ENCODE results near the gene MRPS22. TPM values are rescaled to one million over a fixed set of nuclear protein-coding genes. Genes with fewer than 3 reads are reported as not detected.
"Not testable (repeated sequence)": the region's sequence is repeated elsewhere in the genome, so short reads cannot be mapped to it uniquely, and the experiment has no call there.

The MRPS22 gene
- total RNA-seq, 2 experiments from 2014 or later = 31.9 to 37.2 TPM

GRCh38 chr3:139355476-139355875 lies 11.7 kb downstream of the MRPS22 start:
- CTCF ChIA-PET = interaction anchor here (2.0 kb wide), 1 partner anchor 11 kb away, joined by 9 read pairs; the partner anchor contains the start of gene MRPS22
- H3K4me3 Mint-ChIP-seq = no peak overlapping the region
- POLR2A ChIA-PET = interaction anchor here (0.8 to 2.5 kb wide), 3 partner anchors 9 to 34 kb away, joined by 3 to 9 read pairs (median 3); partner anchors contain the start of genes COPB2 and MRPS22

GRCh38 chr3:139355891-139356290 lies 12.1 kb downstream of the MRPS22 start:
- Mint-ChIP-seq H3K4me1 (peaks cover 15% of the 10 kb centered on the region), H3K4me3 (no peak overlapping the region), H3K36me3 (ENCODE audit: low read depth) (peaks cover 78% of the 10 kb centered on the region), H3K27me3 (no peaks in the 10 kb centered on the region), H3K27ac (no peak overlapping the region), H3K9me3 (no peaks in the 10 kb centered on the region)
- ChIA-PET POLR2A (interaction anchor here (0.8 to 2.5 kb wide), 3 partner anchors 9 to 33 kb away, joined by 3 to 9 read pairs (median 3); partner anchors contain the start of genes COPB2 and MRPS22), CTCF (no interaction called here)
- no peak for DNase-seq

More at GRCh38 chr3:139355476-139355875, 11.7 kb downstream of the MRPS22 start:
- no peak overlapping the region for H3K27ac Mint-ChIP-seq
- H3K27me3 Mint-ChIP-seq = no peaks in the 10 kb centered on the region
- H3K36me3 Mint-ChIP-seq (ENCODE audit: low read depth) = peaks cover 78% of the 10 kb centered on the region
- DNase-seq = no peak
- no peaks in the 10 kb centered on the region for H3K9me3 Mint-ChIP-seq
- peaks cover 15% of the 10 kb centered on the region for H3K4me1 Mint-ChIP-seq

DNA sequence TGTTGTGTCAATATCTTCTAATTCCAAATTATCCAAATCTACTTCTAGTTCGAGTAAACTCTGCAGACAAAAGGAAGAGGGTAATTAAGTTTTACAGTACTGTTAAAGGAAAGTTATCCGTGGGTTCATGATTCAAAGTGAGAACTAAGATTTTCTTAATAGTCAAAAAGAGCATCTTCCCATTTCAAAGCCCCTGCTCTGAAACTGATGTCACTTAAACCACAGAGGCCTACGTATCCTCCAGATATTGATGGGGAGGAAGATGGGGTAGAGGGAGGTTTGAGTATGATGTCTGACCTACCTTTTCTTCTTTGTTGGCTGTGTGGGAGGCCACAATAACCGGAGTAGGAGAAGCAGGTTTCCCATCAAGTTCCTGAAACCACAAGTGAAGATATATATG lies 14.1 kb downstream of the MRPS22 start:
- CTCF ChIA-PET = no interaction called here
- no peak for DNase-seq
- POLR2A ChIA-PET = no interaction called here
- Mint-ChIP-seq H3K36me3 (ENCODE audit: low read depth) (peaks cover 80% of the 10 kb centered on the region), H3K4me1 (peaks cover 15% of the 10 kb centered on the region), H3K27me3 (no peaks in the 10 kb centered on the region), H3K9me3 (no peaks in the 10 kb centered on the region), H3K4me3 (no peak overlapping the region), H3K27ac (no peak overlapping the region)

DNA sequence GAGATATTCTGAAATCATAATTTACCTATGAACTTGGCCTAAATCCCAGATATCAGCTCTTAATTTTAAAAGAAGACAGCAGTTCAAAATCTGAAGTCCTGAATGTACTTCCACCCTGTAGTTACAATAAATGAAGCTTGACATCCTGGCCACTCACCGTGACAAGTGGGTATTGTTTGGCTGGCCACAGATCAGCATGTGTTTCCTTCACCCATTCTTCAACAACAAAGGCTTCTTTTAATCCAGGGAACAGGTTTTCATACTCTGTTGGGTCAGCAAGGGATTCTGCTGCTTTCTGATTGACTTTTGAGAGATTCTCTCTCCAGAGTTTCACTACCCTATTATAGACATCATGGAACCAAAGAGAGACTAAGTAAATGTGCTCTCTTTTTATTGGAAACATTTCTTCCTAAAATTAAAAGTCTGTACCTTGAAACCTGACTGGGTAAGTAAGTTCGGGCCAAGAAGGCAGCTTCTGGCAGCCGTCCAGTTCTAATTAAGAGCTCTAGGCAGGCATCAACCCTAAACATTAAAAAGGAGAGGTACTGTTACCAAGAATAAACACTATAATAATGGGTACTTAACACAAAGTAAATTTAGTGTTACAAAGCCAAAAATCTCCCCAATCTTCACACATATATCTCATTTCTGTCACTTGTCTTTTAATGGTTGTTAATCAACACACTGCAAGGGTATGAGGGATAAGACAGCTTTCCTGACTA lies 15.2 kb downstream of the MRPS22 start:
- no peaks in the 10 kb centered on the region for H3K27me3 Mint-ChIP-seq
- ChIA-PET CTCF (no interaction called here), POLR2A (interaction anchor here (0.6 kb wide), 1 partner anchor 21 kb away, joined by 3 read pairs; no protein-coding TSS in a partner anchor)
- no peaks in the 10 kb centered on the region for H3K9me3 Mint-ChIP-seq
- H3K36me3 Mint-ChIP-seq (ENCODE audit: low read depth) = peaks cover 84% of the 10 kb centered on the region
- peaks cover 15% of the 10 kb centered on the region for H3K4me1 Mint-ChIP-seq
- no peak overlapping the region for H3K27ac Mint-ChIP-seq
- no peak overlapping the region for H3K4me3 Mint-ChIP-seq
- DNase-seq = no peak

DNA sequence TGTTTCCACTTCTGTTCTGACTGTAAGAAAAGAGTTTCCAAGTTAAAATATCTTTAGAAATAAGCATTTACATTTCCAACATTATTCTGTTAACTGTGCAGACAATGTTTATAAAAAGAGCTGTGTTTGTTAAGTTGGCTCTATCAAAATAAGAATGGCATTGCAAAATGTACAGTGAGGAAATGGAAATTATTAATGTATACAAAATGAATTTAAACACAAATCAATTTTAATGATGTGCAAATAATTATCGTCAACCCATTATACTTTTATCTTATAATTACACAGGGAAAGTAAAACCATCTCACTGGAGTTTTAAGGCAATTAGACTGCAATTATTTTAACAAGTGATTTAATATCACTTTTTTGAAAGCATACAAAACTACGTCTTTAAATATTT lies 17.5 kb downstream of the MRPS22 start:
- no peak overlapping the region for H3K27ac Mint-ChIP-seq
- peaks cover 83% of the 10 kb centered on the region for H3K36me3 Mint-ChIP-seq (ENCODE audit: low read depth)
- no peaks in the 10 kb centered on the region for H3K9me3 Mint-ChIP-seq
- H3K27me3 Mint-ChIP-seq = no peaks in the 10 kb centered on the region
- ChIA-PET CTCF (interaction anchor here (1.3 kb wide), 1 partner anchor 12 kb away, joined by 3 read pairs; no protein-coding TSS in a partner anchor), POLR2A (interaction anchor here (1.4 kb wide), 1 partner anchor 8 kb away, joined by 3 read pairs; no protein-coding TSS in a partner anchor)
- DNase-seq = no peak
- H3K4me3 Mint-ChIP-seq = no peak overlapping the region
- peaks cover 15% of the 10 kb centered on the region for H3K4me1 Mint-ChIP-seq

GRCh38 chr3:139364549-139364948 lies 20.7 kb downstream of the MRPS22 start:
- Mint-ChIP-seq H3K9me3 (no peaks in the 10 kb centered on the region), H3K4me3 (no peak overlapping the region), H3K36me3 (ENCODE audit: low read depth) (peaks cover 81% of the 10 kb centered on the region), H3K4me1 (no peaks in the 10 kb centered on the region), H3K27me3 (no peaks in the 10 kb centered on the region), H3K27ac (no peak overlapping the region)
- DNase-seq = no peak
- ChIA-PET CTCF (no interaction called here), POLR2A (interaction anchor here (1.1 kb wide), 1 partner anchor 18 kb away, joined by 4 read pairs; no protein-coding TSS in a partner anchor)

DNA sequence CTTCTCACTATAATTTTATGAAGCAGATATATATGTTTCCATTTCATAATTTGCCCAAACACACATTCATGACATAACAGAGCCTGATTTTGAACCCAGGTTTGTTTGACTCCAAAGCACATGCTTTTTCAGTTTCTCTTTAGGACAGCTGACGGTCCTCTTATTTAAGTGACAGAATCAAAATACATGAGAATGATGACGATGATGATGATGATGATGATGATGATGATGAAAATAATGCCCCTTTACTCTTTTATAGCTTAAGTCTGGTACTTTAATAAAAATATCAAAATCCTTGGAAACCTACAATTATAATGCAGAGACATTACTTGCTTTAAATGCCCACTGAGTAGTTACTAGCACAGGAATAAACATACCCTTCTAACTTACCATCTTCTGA lies 30.3 kb downstream of the MRPS22 start:
- no peak for DNase-seq
- no peak overlapping the region for H3K4me3 Mint-ChIP-seq
- peaks cover 4% of the 10 kb centered on the region for H3K4me1 Mint-ChIP-seq
- no peaks in the 10 kb centered on the region for H3K9me3 Mint-ChIP-seq
- peaks cover 75% of the 10 kb centered on the region for H3K36me3 Mint-ChIP-seq (ENCODE audit: low read depth)
- H3K27me3 Mint-ChIP-seq = no peaks in the 10 kb centered on the region
- H3K27ac Mint-ChIP-seq = no peak overlapping the region
- ChIA-PET POLR2A (no interaction called here), CTCF (no interaction called here)

GRCh38 chr3:139377378-139377777 lies 33.6 kb downstream of the MRPS22 start:
- Mint-ChIP-seq H3K27me3 (no peaks in the 10 kb centered on the region), H3K4me1 (peaks cover 19% of the 10 kb centered on the region), H3K36me3 (ENCODE audit: low read depth) (peaks cover 70% of the 10 kb centered on the region), H3K9me3 (no peaks in the 10 kb centered on the region), H3K27ac (no peak overlapping the region), H3K4me3 (no peak overlapping the region)
- CTCF ChIA-PET = no interaction called here
- POLR2A ChIA-PET = no interaction called here
- no peak for DNase-seq

GRCh38 chr3:139378587-139379241 lies 34.9 kb downstream of the MRPS22 start:
- Mint-ChIP-seq H3K4me1 (peaks cover 19% of the 10 kb centered on the region), H3K36me3 (ENCODE audit: low read depth) (peaks cover 65% of the 10 kb centered on the region), H3K9me3 (no peaks in the 10 kb centered on the region), H3K27ac (no peak overlapping the region), H3K27me3 (no peaks in the 10 kb centered on the region), H3K4me3 (no peak overlapping the region)
- no peak for DNase-seq
- POLR2A ChIA-PET = interaction anchor here (3.2 kb wide), 1 partner anchor 10 kb away, joined by 10 read pairs; the partner anchor contains the start of gene COPB2
- CTCF ChIA-PET = interaction anchor here (0.9 kb wide), 1 partner anchor 11 kb away, joined by 5 read pairs; the partner anchor contains the start of gene COPB2

DNA sequence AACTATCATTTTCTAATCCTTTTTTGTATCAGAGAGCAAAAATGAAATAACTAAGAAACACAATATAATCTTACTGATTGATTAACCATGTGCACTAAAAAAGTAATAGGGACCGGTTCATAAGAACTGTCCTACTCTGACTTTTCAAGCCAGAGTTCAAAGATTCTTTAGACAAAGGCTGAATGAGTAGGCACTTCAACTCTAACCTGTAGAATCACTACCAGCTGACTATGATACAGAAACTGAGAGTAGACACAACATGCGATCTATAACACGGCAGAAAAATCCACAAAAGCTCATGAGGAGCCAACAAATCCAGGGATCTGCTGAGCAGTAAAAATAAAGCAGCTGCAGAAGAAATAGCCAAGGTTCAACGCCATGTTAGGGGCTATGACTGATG lies 36.8 kb downstream of the MRPS22 start:
- ChIA-PET CTCF (interaction anchor here (1.3 kb wide), 1 partner anchor 9 kb away, joined by 4 read pairs; the partner anchor contains the start of gene COPB2), POLR2A (interaction anchor here (3.2 kb wide), 1 partner anchor 9 kb away, joined by 10 read pairs; the partner anchor contains the start of gene COPB2)

DNA sequence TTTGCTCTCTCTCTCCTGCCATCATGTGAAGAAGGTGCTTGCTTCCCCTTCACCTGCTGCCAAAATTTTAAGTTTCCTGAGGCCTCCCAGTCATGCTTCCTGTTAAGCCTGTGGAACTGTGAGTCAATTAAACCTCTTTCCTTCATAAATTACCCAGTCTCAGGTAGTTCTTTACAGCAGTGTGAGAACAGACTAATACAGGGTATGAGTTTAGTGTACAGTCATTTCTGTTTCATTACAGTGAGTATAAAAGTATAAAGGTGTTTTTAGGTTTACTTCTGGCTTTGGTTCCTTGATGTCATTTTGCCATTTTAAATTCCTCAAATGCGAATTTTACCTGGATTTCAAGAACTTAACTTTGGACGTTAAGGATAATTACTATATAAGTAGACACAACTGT lies 38.5 kb downstream of the MRPS22 start:
- H3K4me3 Mint-ChIP-seq, DNase-seq, H3K9me3 Mint-ChIP-seq, CTCF ChIA-PET, H3K27ac Mint-ChIP-seq, POLR2A ChIA-PET, H3K27me3 Mint-ChIP-seq: not testable (repeated sequence)
- Mint-ChIP-seq H3K36me3 (ENCODE audit: low read depth) (peaks cover 52% of the 10 kb centered on the region), H3K4me1 (peaks cover 40% of the 10 kb centered on the region)

More for the DNA sequence above, 36.8 kb downstream of the MRPS22 start:
- DNase-seq = no peak
- H3K4me3 Mint-ChIP-seq = no peak overlapping the region
- peaks cover 28% of the 10 kb centered on the region for H3K4me1 Mint-ChIP-seq
- no peaks in the 10 kb centered on the region for H3K27me3 Mint-ChIP-seq
- H3K27ac Mint-ChIP-seq = no peak overlapping the region
- peaks cover 51% of the 10 kb centered on the region for H3K36me3 Mint-ChIP-seq (ENCODE audit: low read depth)
- H3K9me3 Mint-ChIP-seq = no peaks in the 10 kb centered on the region

DNA sequence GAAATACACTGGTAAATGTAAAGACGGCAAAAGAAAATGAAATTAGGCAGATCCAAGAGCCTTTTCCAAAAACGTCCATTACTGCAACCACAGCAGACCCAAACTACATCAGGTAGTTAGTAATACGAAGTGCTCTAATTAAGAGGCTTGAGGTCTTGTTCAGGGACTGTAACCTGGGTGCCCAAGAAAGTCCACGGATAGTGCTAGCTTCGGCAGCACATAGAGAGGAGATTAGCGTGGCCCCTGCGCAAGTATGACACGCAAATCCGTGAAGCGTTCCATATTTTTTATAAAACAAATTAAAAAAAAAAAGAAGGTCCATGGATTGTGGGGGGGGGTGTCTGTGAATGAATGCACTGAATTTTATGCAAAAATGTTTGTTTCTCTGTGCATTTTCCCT lies 44.3 kb downstream of the MRPS22 start:
- H3K9me3 Mint-ChIP-seq = no peaks in the 10 kb centered on the region
- H3K36me3 Mint-ChIP-seq (ENCODE audit: low read depth) = peaks cover 11% of the 10 kb centered on the region
- peak overlapping the region; percentile 40 for H3K4me3 Mint-ChIP-seq
- no peak for DNase-seq
- H3K27ac Mint-ChIP-seq = no peak overlapping the region
- no peaks in the 10 kb centered on the region for H3K27me3 Mint-ChIP-seq
- peaks cover 41% of the 10 kb centered on the region for H3K4me1 Mint-ChIP-seq
- CTCF ChIA-PET = interaction anchor here (0.7 kb wide), 1 partner anchor 599 kb away, joined by 3 read pairs; no protein-coding TSS in a partner anchor
- POLR2A ChIA-PET = interaction anchor here (1.4 to 3.4 kb wide), 3 partner anchors 8 to 43 kb away, joined by 4 to 22 read pairs (median 10); partner anchors contain the start of gene MRPS22
